ENCODE measurements around the gene SMIM45.

The SMIM45 gene

GRCh38 chr22:41951898-41952474, at the start of gene SMIM45:
TSS of gene SMIM45 (plus strand) at chr22:41952150.
- no peak for DNase-seq

GRCh38 chr22:41902932-41903421, 49.0 kb upstream of the SMIM45 start:
- no peak for DNase-seq

DNA sequence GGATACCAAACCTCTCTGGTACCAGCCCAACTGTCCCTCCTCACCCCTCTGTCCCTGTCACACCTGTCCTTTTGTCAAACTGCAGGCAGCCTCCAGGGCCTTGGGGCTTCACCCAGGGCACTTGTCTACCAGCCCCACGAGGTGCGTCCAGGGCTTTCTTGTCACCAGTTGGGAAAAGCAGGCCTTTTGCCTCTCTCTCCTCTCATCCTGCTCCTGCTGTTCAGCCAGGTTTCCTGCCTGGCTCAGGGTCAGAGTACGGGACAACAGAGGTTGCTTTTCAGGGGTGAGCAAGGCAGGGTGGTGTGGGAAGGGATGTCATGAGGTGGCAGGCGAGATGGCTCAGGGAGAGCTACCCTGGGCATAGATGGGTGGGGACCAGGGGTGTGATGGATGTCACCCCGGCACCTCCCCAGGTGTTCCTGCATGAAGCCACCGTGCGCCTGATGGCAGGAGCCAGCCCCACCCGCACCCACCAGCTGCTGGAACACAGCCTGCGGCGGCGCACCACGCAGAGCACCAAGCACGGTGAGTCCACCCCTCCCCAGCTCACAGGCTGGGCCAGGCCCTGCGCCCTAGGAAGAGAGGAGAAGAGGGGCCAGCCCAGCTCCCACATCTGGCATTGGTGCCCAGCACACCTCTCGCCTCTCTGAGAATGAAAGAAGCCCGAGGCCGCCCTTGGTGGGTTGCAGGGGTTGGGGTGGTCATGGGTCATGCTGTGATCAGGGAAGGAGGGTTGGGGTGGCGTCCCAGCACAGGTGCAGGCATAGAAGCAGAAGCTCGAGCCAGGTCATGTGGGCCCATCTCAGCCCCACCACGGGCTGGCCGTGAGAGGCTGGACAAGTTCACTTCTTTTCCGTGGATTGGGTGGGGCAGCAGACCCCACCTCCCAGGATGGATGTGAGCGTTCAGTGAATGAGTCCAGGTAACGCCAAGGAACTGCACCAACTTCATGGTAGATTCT, 47.2 kb upstream of the SMIM45 start:
- no peak for DNase-seq

GRCh38 chr22:41905411-41906202, 46.3 kb upstream of the SMIM45 start:
- DNase-seq = no peak

GRCh38 chr22:41906822-41907221, 45.1 kb upstream of the SMIM45 start:
- no peak for DNase-seq

- DNase-seq = no peak
Observed at GRCh38 chr22:41907436-41908401, 44.2 kb upstream of the SMIM45 start.

DNA sequence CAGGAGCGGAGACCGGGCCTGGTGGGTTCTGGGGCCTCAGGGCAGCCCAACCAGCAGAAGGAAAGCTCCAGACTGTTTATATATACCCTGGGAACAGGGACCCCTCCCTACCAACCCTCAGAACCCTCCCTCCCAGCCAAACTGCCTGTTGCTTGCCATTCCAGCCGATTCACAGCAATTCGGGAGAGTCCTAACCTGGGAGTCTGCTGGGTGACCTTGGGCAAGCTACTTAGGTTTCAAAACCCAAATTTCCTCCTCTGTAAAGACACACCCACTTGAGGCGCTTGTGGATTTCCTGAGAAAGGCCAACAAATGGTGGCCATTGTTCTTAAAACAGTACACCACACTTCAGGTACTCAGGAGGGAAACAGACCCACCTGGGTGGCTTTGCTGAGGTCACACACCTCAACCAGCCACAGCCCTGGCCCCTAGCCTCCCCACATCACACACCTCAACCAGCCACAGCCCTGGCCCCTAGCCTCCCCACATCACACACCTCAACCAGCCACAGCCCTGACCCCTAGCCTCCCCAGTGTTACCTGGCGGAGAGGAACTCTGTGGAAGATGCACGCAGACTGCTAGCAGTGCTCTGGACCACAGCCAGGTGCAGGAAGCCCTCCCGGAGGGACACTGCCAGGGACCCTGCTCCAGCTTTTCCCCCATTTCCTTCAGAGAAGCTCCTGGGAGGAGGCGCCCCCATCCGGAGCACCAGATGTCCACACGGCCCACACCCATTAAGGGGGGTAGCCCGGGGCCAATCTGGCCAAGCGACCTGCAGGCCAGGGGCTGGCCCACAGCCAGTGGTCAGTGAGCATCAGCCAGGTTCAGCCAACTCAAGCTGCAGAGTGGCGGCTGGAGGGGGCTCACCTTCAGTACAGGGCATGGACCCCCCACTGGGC, 43.3 kb upstream of the SMIM45 start:
- no peak for DNase-seq

- no peak for DNase-seq
Observed at GRCh38 chr22:41909310-41910049, 42.5 kb upstream of the SMIM45 start.

DNA sequence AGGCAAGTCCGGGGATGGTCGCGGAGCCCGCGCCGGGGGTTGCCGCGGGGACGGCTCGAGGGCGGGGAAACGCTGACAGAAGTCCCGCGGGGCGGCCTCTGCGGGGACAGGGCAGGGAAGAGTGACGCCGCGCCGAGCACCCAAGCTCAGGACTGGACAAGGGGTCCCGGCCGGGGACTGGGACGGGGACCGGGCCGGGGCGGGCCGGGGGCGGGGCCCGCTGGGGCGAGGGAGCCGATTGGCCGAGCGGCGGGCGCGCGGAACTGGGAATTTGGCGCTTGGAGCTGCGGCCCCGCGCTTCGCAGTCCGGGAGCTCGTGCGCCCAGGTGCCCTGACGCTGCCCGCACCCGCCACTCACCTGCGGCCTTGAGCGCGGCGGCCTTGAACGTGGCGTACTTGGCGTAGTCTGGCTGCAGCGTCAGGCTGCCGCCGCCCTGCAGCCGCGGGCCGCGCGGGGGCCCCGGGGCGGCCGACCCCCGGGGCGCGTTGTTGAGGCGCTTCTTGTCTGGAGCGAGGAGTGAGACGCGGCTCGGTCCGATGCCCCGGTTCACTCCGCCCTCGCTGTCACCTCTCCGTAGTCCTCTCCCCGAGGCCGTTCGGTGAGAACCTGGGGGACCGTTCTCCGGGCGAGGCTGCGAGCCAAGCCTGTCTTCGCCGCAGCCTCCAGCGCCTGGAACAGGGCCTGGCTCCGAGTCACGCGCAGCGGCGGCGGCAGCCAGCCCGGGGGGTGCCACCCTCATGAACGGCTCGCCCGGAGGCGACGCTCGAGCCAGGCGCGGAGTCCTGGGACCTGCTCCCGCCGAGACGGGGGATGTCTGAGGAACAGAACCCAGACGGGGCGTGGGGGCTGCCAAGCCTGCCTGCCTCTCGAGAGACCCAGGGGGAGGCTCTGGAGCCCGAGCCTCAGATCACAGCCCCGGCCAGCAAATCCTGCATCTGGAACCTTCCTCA, 41.6 kb upstream of the SMIM45 start:
- no peak for DNase-seq

- no peak for DNase-seq
Observed at GRCh38 chr22:41911001-41911611, 40.8 kb upstream of the SMIM45 start.

GRCh38 chr22:41912338-41913039, 39.5 kb upstream of the SMIM45 start:
- no peak for DNase-seq

GRCh38 chr22:41913040-41913719, 38.8 kb upstream of the SMIM45 start:
- DNase-seq = no peak

DNA sequence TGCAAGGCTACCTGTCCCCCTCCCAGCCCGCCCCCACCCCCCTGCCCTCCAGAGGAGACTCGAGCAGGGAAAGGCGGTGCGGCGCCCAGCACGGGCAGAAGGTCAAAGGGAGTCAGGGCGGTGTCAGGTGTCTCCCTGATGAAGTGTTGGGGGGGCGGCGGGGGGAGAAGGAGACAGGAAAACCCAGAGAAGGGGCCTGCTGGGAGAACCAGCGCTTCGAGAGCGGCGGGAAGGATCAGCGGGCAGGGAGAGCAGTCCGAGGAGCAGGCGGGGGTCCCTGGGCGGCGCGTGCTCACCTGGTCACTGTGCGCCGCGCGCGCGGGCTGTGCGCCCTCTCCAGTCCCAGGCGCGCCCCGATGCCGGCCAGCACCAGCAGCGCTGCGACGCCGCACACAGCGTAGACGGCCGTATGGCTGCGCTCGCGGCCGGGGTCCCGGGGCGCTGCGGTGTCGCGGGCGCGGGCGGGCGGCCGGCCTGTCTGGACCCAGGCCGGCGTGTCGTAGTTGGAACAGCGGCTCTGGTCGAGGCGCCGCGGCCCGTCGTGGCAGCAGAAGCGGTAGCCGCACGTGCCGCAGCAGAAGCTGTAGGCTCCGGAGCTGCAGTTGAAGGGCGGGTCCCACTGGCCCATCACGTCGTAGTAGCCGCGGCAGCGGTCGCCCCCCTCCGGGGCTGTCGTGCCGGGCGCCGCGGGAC, 38.0 kb upstream of the SMIM45 start:
- DNase-seq = no peak

- DNase-seq = no peak
Observed at GRCh38 chr22:41914611-41915034, 37.3 kb upstream of the SMIM45 start.

DNA sequence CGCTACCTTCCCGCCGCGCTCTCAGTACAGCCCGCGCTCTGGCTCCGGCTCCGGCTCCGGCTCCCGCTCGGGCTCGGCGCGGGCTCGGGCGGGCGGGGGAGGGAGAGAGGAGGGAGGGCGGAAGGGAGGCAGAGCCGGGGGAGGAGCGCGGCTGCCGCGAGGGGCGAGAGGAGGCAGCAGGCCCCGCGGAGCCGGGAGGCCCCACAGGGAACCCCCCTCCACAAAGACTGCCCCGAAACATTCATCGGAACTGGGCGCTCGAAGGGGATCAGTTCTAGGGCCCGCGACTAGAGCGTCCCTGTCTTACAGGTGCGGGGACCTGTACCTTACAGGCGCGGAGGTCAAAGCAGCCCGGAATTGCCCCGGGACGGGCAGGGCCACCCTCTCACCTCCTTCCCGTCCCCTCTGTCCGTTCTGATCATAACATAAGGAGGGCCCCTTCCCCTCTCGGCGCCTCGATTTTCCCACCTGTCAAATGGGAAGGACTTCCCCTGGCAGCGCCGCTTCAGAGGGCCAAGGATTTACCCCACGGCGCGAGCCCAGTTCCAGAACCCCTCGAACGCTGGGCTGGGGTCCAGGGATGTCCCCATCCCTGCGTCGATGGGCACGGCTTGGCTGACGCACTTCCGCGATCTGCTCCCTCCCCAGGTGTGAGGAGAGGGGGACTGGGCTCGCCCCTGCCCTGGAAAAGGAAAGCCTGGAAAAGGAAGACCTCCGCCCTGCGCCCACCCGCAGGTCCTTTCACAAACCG, 36.7 kb upstream of the SMIM45 start, which contains the start of gene SHISA8:
TSS of gene SHISA8 (minus strand) at position 40 of the 751 bp plus-strand sequence. CDS start 407 bp downstream, outside the sequence.
- no peak for DNase-seq

Measured in NCI-H1417 treated with DMSO at 0.1 percent for 48 hours (cell line).